Glomerular visceral epithelial cell (primary cell): ENCODE results near the gene CACYBP.

ENCODE experiments used
- DNase-seq: peaks from one replicate; pipeline ENCODE4 v3.0.0-alpha.2; 2016; ENCODE audit errors: extremely low spot score

CACYBP gene, protein sequence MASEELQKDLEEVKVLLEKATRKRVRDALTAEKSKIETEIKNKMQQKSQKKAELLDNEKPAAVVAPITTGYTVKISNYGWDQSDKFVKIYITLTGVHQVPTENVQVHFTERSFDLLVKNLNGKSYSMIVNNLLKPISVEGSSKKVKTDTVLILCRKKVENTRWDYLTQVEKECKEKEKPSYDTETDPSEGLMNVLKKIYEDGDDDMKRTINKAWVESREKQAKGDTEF

DNA sequence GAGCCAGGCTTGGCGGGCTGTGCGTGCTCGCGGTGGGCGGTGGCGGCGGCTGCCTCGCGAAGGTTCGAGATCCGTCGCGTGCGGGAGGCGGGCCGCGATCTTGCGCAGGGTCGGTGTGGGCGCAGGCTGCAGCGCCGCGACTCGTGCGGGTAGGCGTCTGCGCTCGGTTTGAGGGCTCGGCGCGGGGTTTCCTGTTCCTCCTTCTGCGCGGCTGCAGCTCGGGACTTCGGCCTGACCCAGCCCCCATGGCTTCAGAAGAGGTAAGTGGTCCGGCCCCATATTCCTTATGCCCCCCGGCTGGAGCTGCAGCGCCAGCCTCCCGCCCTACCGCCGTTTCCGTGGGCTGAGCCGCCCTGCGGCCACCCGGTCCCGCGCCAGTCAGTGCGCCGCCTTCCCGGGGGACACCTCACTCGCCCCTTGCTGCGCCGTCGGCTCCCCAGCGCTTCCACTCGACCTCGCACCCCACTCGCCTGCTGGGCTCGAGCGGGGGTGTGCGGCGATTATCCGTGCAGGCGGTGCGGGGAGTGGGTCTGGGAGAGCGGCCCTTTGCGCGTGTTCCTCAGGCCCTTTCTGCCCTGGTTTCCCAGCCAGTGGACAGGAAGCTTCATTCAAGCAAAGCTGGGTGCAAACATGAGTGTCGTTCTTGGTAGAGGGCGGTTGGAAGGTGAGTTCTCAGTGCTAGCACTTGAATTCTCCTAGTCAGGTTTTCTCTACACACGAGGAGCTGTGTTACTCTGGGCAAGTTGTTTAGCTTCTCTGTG, at the start of gene CACYBP:
Gene CACYBP, plus strand, starts transcription at position 12 of the 761 bp plus-strand sequence. Its CDS starts 234 bp downstream, at position 246.
- DNase-seq = peak; percentile 32

DNA sequence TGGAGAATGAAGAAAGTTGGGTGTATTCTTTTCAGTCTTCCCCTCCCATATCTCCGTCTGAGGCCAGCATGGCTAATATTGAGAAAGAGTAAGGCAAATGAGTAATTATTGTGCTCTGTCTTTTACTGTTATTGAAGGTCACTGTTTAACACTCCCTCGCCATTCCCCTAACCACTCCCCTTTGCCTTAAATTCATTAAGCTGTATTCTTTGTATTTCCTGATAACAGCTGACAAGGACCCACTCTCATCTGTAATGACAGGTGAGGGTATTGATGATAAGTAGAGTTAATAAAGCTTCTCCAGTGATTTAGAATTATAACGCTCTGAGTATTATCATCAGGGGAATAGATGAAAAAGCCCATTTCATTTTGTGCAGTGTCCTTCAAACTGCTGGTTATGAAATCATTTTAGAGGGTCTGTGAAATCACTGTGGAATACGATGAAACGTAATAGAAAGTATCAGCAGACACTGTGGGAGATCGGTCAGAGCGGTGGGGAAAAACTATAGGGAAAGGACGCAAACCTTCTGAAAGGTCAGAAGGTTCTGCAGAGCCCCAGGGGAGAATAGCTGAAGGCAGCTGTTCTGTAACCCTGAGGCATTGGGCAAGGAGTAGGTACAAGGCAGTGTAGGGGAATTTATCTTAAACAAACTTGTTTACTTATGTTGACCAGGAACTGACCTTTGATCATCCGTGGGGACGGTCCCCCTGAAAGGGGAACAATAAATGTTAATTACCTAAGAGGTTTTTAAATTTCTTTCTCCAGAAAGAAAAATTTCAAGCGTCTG, 46.3 kb upstream of the CACYBP start:
- DNase-seq = no peak

DNA sequence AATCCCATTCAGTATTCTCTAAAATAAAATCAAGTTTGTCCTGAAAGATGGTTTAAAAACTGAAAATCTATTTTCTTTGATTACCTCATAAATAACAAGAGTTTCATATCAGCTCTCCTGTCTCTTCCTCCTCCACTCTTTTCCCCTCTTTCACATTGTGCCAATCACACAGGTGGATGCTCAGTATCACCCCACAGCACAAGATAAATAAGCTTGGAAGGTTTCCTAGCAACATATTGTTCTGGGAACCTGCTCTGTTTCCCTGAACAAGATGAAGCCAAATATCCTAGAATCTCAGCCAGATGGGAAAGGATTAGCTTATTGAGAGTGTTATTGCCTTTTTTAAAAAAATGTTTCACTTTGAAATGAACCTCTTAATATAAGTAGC, 45.7 kb upstream of the CACYBP start:
- DNase-seq = no peak

DNA sequence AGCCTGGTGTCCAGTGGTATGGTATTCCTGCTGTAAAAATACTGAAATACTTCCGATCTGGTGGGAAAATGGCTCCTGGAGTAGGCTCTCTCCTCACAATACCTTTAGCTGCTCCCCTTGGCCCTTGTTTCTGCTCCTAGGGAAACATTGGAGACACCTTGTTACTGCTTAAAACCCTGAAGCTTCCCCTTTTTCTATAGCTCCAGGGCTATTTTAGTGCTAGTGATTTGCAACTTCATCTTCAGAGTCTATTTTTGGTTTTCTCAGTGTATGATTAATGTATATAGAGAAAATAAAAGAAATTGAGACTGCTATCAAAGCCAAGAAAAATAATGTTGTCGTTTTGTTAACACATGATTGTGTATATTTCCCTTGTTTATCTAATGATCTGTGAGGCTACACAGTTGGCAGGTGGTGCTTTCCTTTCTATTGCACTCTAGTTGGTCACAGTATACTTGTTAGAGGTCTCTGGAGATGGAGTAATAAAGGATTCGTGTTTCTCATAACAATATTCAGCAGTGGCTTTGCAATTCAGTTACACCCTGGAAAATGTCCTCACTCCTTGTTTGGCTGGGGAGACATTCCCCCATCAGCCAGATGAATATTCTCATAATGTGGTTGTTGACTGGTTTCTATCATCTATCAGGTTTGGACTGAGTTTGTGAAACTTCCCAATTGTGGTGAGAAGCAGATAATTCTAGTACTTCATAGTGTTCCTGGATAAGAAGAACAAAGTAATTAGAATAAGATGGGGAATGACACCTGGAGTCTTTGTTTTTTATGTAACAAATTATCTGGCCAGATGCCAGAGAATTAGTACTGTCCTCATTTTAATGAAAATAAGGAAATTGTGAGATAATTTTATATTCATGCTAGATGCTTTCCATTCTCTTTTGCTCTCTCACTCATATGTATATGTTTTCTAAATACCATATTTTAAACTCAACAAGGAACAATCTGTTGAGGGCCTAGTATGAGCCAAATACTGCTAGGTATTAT, 44.8 kb upstream of the CACYBP start:
- DNase-seq = no peak

DNA sequence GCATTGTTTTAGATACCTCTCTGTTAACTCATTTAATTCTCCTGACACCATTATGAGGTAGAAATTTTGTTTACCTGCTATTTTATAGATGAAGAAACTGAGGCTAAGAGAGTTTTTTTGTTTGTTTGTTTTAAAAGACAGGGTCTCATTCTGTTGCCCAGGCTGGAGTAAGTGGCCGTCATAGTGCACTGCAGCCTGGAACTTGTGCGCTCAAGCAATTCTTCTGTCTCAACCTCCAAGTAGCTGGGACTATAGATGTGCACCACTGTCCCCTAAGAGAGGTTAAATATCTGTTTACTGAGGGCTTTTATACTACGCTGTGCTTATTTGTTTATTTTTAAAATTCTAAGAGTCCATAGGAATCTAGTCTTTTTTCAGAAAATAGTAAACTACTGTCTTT, 43.7 kb upstream of the CACYBP start:
- no peak for DNase-seq

DNA sequence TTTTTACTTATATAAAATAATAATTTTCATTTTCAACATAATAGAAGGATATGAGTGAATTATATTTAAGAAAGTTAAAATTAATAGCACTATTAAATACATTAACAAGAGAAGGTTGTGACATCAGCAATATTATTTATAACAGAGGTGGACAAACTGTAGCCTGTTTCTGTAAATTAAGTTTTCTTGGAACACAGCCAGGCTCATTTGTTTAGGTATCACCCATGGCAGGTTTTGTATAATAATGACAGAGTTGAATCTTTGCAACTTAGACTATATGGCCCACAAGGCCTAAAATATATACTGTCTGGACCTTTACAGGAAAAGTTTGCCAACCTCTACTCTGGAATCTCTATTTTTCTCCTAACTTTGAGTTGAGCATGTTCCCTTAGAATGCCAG, 42.8 kb upstream of the CACYBP start:
- DNase-seq = no peak

DNA sequence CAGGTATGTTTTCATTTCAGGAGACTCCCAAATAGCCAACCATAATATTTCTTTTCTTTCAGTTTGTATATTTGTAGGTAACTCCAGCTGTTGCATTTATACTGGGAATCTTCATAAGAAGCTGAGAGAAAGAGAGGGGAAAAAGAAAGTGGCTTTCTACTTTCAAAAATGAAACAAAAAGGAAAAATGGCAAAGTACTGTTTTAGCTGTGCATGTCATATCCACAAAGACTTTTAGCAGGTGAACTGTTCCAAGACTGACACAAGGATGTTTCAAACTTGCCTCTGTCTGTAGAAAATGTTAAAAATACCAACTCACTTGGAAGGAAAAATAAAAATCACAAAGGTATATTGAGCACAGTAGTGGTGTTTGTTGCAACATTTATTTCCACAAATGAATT, 41.9 kb upstream of the CACYBP start:
- no peak for DNase-seq

DNA sequence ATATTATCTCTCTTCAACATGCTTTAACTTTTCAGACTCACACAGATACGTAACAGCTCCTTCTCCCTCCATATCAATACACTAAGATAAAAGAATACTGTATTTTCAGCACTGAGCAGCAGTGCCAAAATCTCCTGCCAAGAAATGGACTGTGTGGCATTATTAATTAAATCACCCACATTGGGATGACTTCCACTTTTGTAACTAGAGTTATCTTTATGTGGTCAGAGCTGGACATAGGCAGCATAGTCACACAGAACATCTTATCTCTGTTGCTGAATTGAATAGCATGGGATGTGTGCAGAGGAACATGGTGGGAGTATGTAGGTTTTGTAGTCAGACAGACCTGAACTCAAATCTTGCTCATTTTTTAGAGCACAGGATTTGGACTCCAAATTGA, 41.4 kb upstream of the CACYBP start:
- DNase-seq = no peak

DNA sequence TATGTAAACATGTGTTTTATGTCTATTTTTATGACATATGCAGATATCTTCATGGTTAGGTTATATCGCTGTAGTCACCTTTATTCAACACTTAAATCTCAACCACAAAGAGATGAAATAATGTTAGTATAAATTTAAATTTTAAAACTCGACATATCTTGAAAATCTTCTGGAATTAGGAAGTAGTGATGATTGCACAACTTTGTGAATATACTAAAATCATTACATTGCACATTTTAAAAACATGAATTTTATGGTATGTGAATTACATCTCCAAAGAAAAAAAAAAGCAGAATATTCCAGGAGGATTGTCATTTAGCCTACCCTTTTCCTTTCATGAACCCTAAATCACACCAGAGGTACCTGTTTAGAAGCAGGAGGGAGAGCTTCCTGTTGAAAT, 39.4 kb upstream of the CACYBP start:
- no peak for DNase-seq

DNA sequence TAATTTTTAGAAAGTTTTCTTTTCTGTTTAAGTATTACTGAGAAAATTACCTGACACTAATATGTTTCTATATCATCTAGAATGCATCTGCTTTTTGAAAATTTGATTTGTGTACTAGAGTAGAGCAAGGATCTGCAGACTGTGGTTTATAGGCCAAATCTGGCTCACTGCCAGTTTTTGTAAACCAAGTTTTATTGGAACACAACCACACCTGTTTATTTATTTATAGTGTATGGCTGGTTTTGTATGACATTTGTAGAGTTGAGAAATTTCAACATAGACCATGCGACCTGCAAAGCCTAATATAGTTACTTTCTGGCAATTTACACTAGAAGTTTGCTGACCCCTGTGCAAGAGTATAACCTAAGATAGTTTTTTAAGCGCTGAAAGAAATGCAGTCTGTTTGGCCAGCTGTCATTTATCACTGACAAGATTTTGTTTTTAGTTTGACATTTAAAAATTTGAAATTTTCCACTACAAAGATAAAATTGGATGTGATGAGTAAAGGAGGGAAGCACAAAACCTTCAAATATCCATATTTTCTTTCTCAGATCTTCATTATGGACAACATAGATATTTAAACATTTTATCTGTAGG, 36.1 kb upstream of the CACYBP start:
- no peak for DNase-seq

DNA sequence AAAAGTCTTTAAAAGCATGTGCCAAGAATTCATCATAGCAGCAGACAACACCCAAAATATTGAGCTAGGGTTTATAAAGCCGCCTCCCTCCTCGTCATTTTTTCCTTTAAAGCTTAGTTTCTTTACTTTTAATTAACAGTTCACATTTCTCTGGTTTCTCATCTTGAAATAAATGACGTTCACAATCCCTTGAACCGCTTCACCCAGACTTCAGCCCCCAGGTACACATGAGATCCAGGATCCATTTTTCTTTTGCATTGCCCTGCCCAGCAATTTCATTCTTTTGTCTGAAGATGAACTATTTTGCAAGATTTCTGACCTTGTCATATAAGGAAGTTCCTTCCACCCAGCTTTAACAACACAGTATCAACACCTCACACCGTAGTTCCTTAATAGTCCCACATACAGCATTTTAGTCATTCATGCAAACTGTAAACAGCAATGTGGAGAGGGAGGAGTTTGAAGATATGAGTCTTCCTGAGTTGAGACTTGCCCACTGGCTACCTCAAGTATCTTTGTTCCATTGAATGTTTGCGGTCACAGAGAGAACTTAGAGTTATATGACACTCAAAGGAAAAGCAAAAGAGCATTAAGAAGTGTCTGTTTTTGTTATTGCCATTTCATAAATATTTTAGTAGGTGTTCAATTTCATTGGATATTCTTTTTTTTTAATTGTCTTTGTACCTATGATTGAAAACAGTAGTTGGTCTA, 35.3 kb upstream of the CACYBP start:
- no peak for DNase-seq

DNA sequence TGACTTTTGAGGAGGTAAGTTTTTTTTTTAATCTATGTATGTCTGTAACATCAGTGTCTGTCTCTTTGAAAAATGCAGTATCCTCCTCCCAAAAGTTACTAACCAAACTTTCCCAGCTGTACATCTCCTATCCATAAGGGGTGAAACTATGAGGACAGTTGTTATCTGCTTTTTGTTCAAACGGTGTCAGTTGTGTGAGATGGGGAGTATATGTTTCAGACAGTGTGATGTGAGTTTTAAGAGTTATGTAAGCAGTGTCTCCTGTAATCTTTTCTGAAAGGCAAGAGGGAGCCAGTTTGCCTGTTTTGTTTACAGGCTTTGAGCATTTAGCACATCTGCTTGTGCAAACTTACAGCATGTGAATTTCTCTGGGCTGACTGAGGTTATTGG, 34.8 kb upstream of the CACYBP start:
- no peak for DNase-seq

DNA sequence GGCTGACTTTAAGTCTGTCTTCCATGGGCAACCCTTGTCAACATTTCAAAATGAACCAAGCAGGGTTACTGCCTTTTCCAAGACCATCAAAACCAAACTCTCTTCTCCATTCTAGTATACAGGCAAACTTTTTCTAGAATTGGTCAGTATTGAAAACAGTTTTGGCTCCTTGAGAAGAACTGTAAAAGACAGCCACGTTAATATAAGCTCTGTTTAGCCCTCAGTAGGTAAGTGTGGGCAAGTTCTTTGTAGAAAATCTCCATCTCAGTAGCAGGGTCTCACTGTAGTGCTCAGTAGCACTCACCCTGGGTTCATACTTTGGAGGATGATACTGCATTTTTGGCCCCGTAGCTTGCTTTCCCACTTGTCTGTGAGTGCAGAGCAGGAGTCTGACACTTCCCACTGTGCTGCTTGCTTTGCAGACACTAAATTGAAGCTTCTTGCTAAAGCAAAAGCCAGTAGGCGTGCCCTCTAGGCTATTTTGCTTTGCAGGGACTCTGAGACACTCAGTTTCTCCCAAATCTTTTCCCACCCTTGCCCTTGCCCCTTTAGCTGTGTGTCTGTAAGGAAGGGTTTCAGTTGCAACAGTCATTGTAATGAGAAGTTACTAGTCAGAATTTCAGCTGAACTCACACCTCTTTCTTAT, 34.3 kb upstream of the CACYBP start:
- DNase-seq = no peak

DNA sequence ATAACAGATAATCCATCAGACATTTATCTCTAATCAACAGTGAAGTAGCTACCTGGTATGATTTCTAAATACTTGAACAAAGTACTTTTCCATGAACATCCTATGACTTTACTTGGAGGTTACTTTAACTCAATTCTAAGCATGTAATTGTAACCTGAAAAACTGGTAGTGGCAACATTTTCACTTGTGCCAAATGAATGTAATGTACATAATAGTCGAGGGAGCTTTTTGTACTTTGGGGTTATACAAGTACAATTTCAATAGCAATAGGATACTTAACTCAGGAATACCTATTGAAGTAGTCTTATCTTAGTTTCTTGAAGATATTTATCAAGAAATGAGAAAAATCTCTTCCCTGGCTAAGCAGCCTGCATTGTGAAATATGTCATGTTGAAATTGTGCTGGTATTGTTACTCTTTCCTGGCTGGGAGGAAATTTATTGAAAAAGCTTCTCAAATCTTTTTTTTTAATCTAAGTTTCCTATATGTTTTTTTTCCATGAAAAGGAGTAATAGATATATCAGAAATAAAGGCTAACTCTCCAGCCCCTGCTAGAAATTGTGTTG, 33.7 kb upstream of the CACYBP start:
- no peak for DNase-seq

DNA sequence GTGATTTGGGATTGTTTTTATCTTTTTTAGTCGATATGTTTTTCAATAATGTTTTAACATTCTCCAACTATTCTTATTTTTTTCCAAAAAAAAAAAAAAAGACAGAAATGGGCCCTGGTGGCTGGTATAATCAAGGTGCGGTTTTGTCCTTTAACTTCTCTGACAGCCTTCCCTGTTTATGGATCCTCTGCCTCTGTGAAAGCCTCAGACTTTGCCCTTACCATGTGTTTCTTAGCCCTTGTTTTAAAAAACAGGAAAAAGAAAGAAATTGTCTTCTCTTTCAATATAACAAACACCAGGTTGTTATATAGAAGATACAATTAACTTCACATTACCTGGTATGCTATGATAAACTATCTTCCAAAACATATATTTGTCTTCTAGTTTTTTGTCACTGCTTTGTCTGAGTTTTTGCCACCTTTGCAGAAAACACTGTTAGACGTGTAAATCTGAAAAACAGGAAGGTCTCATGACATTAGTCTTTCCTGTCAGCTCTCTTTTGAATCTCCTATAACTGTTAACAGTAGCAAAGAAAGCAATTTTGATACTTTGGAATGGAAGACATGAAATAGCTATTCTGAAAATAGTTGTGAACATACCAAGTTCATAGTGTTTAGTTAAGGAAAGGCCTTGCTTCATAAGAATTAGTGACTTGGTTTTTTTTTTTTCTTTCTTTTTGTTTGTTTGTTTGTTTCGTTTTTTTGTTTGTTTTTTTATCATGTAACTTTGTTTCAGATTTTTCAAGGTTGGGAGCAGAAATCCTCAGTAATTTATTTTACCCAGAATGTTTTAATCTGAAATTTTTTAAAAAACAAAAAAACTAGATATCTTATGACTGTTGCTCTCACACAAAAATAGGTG, 31.7 kb upstream of the CACYBP start:
- no peak for DNase-seq

DNA sequence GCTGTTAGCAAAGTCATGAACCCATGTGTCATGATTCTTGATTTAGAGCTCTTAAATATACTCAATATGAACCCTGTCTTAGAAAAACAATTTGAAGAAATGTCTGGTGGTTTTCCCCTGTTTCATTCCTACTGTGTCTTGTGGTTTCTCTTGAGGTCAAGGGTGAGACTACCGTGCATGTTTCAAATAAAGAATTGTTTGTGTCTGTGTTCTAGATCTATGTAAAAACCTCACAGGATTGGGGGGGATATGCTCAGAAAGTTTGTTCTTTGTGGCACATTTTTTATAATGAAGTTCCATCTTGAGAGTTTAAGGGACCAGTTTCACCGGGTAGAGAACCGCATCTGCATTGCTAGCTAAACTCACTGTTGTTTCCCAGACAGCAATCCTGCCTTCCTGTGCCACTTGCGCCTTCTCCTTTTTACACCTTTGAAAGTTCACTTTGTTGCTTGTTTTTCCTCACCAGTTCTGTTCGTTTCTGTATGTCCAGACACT, 30.9 kb upstream of the CACYBP start:
- DNase-seq = peak; percentile 66

DNA sequence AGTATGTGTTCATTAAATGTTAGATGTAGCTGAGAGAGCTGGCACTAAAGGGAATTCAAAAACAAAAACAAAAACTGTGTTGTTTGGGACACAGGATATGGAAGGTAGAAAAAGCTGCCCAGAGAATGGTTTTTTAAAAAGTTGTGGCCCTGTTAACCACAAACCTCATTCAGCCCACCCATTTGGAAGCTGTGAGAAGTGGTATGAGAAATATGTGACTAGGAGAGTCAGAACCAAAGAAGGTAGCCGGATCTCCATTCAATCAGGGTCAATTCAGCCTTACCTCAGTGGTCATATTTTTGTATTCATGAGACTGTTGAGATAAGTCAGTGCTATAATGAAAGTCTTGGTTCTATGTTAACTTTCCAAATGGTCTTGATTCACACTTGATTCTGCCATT, 29.8 kb upstream of the CACYBP start:
- DNase-seq = peak; percentile 38

DNA sequence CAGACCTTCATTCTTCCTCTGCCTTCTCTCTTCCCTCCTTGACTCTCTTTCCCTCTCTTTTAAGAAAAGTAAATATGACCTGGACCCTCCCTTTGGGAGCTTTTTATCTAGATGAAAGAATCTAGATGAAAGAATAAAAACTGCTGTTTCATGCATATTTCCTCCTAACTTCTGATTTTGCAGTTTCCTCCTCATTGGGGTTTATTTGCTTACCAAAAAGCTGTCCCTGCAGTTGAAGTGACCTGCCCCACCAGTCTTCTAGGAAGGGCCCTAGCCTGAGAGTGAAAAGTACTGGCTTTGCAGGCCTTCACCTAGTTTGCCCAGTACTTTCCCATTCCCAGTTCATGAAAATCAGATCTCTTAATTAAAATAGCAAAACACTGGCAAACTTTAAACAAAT, 28.3 kb upstream of the CACYBP start:
- no peak for DNase-seq

DNA sequence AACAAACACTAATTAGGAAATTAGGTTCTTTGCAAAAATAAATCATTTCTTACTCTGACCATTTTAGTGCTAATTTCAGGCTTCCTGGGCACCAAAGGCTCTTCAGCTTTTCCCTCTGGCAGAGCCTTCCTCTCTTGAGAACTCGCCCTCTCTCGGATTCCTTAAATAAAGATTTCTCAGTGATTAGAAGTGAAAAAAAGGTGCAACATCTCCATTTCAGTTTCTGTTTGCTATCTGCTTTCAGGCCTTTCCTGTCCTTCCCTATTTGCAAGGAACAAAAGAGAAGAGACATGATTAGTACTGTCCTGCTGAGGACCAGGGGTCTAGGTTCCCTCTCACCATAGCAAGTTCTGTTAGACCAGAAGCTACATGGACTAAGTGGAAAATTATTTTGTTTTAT, 27.8 kb upstream of the CACYBP start:
- no peak for DNase-seq
